BE2C (cell line): ENCODE results near the gene E4F1.

Experiments used
- DNase-seq: peaks from one replicate; pipeline ENCODE4 v3.0.0-alpha.2; 2020
- H3K27me3 ChIP-seq: fragments of 250-450 bp; sonication (Bioruptor Pico); 2 replicates; pipeline ENCODE4 v1.5.1; 2020; ENCODE audit warnings: mild to moderate bottlenecking
- H3K36me3 ChIP-seq: fragments of 250-450 bp; sonication (Bioruptor Pico); 2 replicates; pipeline ENCODE4 v1.5.1; 2020; ENCODE audit warnings: mild to moderate bottlenecking
- H3K4me1 ChIP-seq: fragments of 250-450 bp; sonication (Bioruptor Pico); 2 replicates; pipeline ENCODE4 v1.5.1; 2020
- H3K4me3 ChIP-seq: 2 replicates; pipeline ENCODE4 v1.5.1; 2011; ENCODE audit warnings: low read depth, low read length
- H3K9me3 ChIP-seq: fragments of 250-450 bp; sonication (Bioruptor Pico); 2 replicates; pipeline ENCODE4 v1.5.1; 2020
- TF ChIP-seq, protein P1 (sequence below): IDR thresholded peaks from 2 replicates; pipeline ENCODE4 v1.5.1; 2012; ENCODE audit warnings: mild to moderate bottlenecking, low read depth, low read length

Gene E4F1

DNA sequence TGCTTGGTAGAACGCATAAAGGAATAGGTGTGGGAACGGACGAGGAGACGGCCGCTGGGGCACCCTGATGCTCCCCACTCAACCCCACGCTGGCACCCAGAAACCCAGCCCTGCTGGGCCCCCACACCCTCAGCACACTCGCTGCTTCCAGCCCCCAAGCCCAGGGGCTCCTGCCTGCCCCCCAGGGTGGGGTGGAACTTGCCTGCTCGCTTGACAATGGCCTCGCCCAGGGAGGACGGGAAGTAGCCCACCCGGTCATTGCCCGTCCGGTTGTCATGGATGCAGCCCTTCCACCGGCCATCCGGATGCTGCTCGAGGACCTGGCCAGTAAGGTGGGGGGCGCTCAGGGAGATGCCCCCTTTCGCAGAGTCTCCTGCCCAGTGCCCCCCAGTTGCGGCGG lies 36.9 kb upstream of the E4F1 start:
- no peak for DNase-seq
- Histone ChIP-seq H3K4me3 (no peak overlapping the region), H3K4me1 (no peaks in the 10 kb centered on the region), H3K36me3 (peaks cover 5% of the 10 kb centered on the region), H3K27me3 (no peaks in the 10 kb centered on the region), H3K9me3 (no peaks in the 10 kb centered on the region)
- TF ChIP-seq, protein P1, sequence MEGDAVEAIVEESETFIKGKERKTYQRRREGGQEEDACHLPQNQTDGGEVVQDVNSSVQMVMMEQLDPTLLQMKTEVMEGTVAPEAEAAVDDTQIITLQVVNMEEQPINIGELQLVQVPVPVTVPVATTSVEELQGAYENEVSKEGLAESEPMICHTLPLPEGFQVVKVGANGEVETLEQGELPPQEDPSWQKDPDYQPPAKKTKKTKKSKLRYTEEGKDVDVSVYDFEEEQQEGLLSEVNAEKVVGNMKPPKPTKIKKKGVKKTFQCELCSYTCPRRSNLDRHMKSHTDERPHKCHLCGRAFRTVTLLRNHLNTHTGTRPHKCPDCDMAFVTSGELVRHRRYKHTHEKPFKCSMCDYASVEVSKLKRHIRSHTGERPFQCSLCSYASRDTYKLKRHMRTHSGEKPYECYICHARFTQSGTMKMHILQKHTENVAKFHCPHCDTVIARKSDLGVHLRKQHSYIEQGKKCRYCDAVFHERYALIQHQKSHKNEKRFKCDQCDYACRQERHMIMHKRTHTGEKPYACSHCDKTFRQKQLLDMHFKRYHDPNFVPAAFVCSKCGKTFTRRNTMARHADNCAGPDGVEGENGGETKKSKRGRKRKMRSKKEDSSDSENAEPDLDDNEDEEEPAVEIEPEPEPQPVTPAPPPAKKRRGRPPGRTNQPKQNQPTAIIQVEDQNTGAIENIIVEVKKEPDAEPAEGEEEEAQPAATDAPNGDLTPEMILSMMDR: no peak

DNA sequence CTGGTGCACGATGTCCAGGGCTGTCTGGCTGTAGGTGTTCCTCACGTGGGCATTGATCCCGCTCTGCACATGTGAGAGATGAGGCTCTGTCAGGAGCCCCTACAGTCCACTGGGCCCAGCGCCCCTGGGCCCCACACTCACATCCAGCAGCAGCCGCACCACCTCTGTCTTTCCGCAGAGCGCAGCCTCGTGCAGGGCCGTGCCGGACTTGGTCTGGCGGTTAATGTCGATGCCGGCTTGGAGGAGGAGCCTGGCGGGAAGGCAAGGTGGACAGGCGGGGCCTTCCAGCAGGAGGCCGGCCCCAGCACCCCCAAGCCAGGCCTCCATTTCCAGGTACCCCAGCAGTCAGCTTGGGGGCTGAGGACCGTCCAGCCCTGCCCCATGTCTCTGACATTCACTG lies 36.2 kb upstream of the E4F1 start:
- TF ChIP-seq, protein P1: no peak
- H3K27me3 ChIP-seq: no peaks in the 10 kb centered on the region
- H3K36me3 ChIP-seq: peaks cover 2% of the 10 kb centered on the region
- no peak for DNase-seq
- no peaks in the 10 kb centered on the region for H3K9me3 ChIP-seq
- no peaks in the 10 kb centered on the region for H3K4me1 ChIP-seq
- H3K4me3 ChIP-seq: no peak overlapping the region

DNA sequence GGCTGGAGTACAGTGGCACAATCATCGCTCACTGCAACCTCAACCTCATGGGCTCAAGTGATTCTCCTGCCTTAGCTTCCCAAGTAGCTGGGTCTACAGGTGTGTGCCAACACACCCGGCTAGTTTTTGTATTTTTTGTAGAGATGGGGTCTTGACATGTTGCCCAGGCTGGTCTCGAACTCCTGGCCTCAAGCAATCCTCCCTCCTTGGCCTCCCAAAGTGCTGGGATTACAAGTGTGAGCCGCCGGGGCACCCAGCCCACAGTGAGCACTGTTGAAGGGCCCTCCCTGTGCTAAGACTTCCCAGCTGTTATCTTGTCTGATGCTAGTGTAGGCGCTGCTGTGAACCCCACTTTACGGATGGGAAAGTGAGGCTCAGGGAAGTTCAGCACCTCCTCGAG lies 35.0 kb upstream of the E4F1 start:
- Histone ChIP-seq H3K4me1 (no peaks in the 10 kb centered on the region), H3K36me3 (no peaks in the 10 kb centered on the region; the same call in none of the 2 replicates), H3K9me3 (no peaks in the 10 kb centered on the region), H3K27me3 (no peaks in the 10 kb centered on the region), H3K4me3 (no peak overlapping the region)
- no peak for DNase-seq
- TF ChIP-seq, protein P1: no peak

DNA sequence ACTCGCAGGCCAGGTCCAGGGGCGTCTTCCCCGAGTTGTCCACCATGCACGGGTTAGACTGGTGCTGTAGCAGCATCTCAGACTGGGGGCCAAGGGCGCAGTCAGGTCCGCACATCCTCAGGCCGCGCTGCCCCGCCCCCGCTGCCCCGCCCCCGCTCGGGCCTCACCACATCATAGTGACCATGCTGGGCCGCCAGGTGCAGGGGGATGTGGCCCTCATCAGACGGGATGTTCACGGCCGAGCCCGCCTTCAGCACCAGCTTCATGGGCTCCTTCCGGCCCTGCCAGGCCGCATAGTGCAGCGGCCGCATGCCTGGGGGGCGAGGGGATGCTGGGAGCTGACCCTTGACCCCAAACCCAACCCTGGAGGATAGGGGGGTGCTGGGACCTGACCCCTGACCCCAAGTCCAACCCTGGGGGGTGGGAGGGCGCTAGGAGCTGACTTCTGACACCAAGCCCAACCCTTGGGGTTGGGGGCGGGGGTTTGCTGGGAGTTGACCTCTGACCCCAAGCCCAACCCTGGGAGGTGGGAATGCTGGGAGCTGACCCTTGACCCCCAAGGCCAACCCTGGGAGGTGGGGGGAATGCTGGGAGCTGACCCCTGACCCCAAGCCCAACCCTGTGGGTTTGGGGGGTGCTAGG lies 34.0 kb upstream of the E4F1 start:
- H3K4me1 ChIP-seq: peaks cover 6% of the 10 kb centered on the region; the same call in 1 of the 2 replicates
- H3K36me3 ChIP-seq: no peaks in the 10 kb centered on the region; the same call in 1 of the 2 replicates
- no peak overlapping the region for H3K4me3 ChIP-seq
- H3K27me3 ChIP-seq: no peaks in the 10 kb centered on the region
- no peak for DNase-seq
- no peaks in the 10 kb centered on the region for H3K9me3 ChIP-seq
- TF ChIP-seq, protein P1: no peak

DNA sequence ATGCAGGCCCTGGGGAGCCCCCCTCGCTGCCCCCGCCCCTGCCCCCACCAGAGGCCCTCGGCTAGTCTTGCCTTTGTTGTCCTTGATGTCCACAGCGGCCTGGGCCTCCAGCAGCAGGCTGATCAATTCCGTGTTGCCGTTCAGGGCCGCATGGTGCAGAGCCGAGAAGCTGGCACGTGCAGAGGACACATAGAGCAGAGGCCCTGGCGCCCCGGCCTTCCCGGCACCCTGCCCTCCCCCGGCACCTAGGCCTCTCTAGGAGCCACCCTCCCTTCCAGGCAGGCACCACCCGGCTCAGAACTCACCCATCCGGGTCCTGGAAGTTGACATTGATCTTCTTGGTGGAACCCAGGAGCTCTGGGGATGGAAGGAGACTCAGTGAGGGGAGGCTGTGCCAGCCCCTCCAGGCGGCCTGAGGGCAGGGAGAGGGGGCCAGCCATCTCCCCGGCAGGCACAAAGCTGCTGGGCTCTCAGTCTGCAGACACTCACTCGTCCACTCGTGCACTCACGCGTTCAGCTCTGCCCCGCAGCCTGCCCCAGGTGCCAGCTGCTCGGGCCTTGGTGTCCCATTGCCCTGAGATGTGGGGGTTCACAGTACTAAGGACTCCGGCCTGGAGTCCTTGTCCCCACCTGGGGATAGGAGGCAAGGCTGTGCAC lies 33.3 kb upstream of the E4F1 start:
- Histone ChIP-seq H3K36me3 (no peaks in the 10 kb centered on the region; the same call in 1 of the 2 replicates), H3K4me1 (peaks cover 11% of the 10 kb centered on the region), H3K27me3 (no peaks in the 10 kb centered on the region), H3K9me3 (no peaks in the 10 kb centered on the region), H3K4me3 (no peak overlapping the region)
- TF ChIP-seq, protein P1: no peak
- no peak for DNase-seq

DNA sequence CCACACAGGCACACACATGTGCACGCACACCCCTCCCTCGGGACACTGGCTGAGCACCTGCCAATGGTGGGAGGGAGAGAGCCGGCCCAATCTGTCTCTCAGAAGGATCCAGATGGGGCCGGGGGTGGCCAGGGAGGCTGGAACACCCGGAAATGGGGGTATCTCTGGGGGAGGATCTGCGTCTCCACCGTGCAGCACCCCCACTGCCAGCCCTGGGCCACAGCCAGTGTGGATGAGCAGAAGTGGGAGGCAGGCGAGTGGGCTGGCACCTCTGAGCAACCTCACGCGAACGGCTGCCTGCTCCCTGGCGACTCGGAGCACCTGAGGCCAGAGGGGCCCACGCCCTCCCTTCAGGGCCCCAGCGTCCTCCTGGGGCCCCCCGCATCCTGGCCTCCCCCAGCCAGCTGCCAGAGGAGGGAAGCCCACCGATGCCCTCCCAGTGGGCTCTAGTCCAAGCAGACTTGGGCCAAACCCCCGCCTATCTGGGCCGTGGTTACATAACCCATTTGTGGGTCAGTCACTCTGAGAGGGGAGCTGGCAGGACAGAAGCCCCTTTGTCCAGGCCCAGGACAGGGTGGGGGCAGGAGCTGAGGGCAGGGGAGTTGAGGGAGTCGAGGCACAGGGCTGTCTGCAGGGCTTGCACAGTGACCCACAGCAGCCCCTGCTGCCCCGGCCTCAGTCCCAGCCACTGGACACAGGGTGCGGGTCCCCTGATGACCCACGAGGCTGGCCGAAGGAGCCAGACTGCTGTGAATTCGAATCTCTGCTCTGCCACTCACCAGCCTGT lies 32.5 kb upstream of the E4F1 start:
- no peak overlapping the region for H3K4me3 ChIP-seq
- TF ChIP-seq, protein P1: no peak
- no peak for DNase-seq
- no peaks in the 10 kb centered on the region for H3K27me3 ChIP-seq
- no peaks in the 10 kb centered on the region for H3K9me3 ChIP-seq
- H3K4me1 ChIP-seq: peaks cover 17% of the 10 kb centered on the region
- no peaks in the 10 kb centered on the region; the same call in 1 of the 2 replicates for H3K36me3 ChIP-seq
